Fibroblast of skin of right quadriceps (primary cell): ENCODE results near the gene FBXO7.

Experiments
- DNase-seq: peaks from one replicate; pipeline ENCODE4 v3.0.0-alpha.2; 2013

The FBXO7 gene

DNA sequence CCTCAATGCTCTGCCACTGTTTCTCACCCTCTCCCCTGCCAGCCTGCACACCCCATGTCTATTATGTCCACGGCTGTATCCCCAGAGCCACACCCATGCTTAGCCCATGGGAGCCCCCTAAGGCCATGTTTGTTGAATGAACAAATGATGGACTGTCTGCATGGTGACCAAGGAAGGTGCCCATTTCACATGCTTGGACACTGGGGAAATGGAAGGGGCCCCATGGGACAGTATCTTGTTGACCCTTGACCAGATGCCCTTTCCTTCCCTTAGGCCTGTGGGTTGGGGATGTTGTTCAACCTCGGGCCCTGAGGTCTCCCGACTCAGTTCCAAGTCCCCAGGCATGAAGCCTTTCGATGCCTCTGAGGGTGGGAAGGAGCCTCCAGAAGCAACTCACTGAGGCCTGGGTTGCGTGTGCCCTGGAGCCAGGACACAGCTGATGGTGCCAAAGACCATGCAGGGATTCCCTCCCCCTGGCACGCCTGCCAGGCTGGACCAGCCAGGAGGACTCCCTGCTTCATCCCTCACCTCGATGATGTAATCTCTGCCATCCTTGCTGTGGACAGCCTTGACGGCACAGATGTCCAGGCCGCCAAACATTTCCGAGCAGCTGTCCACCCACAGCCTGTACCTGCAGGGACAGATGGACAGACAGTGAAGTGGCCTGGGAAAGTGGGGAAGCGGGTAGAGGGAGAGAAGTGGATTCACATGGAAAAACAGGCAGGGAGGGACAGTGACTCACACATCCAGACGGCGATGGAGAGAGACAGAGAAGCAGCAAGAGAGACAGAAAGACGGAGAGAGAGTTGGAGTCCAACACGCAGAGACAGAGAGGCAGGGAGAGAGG lies 58.9 kb downstream of the FBXO7 start:
- DNase-seq: peak; percentile 48

DNA sequence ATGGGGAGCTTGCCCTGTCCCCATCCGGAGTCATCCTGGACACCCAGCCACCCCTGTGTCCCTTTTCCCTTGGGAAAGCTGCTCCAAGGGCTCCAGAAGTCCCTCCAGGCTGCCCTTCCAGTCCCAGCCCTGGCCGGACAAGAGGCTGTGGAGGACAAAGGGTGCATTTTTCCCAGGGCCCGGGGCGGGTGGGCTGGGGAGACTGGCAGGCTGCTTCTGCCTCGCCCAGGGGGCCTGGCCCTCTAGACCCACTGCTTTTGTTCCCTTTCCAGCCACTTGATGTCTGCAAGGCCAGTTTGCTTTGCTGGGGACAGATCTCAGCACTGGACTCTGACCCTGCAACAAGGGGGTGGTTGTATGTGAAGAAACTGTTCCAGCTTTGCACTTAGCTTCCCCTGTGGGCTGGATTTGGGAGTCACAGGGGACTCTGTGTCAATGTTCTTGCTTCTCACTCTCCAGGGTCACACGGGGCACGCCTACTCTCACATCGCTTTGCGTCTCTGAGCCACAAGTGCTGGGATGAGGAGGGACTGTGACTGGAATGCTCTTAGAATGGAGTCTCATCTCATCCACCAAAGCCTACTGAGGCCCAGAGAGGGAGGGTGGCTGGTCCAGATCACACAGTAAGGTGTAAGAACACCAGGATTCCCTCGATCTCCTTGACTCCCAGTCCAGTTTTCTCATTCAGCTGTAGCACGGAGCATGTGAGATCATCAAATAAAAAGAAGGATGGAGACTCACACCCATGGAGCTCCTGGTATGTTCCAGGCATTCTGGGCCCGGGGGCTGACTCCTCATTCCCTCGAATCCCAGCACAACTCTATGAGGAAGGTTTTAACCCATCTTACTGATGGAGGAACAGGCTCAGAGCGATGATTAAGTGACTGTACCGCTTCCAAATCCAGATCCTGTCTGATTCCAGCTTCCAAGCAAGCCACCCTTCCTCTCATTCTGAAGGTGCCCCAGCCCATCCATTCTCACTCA lies 59.9 kb downstream of the FBXO7 start:
- DNase-seq: peak; percentile 50

DNA sequence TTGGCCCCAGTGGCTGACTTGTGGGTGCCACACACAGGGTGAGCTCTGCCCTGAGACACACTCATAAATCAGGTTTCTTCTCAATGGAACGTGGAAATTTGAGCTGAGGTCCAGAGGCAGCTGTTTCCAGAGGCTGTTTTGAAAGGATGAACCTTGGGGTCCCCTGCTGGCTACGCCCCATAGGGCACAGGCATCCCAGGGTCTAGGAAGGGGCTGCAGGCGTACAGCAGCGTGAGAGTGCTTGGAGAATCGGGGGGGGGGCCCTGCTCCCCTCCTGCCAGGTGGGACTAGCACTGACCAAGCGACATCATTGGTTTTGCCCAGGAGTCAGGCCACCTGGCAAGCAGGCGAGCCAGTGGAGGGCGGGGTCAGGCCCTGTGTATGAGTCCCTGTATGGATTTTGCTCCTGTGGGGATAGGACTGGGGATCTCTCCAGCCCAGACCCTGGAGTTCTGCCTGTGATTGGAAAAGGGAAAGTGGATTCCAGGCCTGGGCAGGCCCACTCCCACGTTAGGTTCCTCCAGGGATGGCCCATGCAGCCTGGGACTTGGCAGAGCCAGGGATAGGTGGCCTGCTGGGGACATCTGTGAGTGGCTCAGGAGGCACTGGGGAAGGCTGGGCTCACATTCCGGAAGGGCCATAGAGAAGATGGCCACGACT lies 61.0 kb downstream of the FBXO7 start:
- no peak for DNase-seq

DNA sequence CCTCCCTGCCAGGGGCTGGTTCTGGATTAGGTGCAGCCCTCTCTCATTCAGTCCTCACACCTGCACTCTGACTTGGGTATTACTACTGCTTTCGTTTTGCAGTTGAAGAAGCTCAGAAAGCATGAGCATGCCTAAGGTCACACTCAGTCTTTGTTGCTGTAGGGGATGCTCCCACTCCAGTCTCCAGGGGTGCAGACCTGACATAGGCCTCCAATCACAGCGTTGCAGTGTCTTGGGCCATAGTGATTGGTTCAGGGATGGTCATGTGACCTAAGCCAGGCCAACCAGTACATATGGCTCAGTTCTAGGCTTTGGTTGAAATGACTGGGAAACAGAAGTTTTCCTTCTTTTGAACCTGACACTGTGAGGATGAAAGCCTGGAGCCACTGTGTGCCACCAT lies 61.7 kb downstream of the FBXO7 start:
- no peak for DNase-seq

DNA sequence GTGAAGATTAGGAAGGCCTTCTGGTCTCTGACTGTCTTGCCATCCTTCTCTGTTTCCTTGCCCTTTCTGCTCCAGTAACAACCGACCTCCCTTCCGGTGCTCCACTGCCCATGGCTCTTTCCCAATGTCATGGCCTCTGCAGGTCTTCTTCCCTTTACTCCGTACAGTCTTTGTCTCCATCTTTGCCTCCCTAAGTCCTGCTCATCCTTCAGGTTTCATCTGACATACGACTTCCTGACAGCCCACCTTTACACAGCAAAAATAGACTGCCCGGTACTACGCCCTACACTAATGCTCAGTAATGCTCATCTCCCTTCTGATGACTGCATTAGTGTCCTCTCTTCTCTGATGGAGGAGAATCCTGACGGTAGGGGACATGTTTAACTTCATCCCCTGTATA lies 63.9 kb downstream of the FBXO7 start:
- DNase-seq: no peak

DNA sequence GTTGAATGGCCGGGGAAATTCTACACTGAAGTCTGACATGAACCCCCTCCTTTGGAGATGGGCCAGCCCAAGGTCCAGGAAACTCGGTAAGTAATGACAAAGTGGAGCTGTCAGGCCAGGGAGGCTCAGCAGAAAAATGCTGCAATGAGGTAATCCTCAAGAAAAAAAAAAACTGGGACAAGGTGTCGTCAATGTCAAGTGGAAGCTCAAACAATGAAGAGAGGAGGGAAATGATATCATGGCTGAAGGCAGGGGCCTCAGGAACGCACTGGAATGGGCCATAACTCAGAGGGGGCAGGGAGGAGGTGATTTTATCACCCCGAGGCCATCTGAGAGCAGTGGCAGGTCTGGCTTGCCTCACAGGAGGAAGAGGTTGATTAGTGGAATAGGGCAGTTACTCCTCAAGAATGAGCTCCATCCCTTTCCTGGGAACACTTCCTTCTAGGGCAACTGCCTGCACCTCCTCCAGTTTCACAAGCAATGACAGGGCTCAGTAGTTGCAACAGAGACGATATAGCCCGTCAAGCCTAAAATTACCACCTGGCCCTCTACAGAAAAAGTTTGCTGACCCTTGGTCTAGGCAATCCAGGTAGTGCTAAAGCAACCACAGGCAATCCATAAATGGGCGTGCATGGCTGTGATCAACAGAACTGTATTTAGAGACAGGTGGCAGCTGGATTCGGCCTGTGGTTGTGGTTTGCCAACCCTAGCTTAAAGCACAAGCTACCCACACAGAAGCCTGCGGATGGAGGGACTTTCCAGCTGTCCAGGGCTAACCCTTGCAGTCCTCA lies 65.2 kb downstream of the FBXO7 start:
- peak; percentile 21 for DNase-seq

DNA sequence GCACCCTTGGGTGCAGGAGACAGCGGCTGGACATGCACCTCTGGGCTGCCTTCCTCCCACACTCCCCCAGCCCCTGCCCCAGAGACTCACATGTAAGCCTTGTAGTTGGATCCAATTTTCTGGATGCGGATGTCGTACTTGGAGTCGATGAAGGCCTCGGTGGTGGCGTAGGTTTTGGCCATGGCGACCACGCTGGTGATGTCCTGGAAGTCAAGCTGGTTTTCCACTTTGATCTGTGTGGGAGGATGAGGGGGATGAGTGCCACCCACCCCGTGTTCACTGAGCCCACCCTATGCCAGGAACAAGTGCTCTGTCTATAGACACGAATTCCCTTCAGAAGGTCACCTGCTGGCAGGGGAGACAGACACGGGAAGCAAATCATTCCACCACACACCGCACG lies 66.9 kb downstream of the FBXO7 start:
- DNase-seq: no peak

DNA sequence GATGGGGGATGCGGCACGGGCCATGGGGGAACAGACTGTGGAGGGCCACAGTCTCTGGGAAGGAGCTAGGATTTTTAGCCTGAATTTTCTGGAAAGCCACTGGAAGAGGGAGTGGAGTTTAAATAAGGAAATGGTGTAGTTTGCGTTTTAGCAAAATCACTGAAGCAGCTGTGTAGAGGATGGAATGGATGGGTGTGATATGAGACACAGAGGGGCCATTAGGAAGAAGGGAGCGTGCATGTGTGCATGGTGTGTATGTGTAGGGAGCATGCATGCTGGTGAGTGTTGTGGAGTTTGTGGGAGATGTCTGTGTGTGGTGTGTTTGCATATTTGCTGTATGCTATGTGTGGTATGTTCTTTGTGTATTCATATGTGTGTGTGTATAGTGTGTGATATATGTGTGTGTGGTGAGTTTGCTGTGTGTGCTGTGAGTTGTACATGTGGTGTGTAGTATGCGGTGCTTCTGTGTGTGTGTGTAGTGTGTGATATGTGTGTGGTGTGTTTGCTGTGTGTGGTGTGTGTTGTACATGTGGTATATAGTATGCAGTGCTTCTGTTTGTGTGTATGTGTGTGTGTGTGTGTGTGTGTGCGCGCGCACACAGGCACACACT lies 67.6 kb downstream of the FBXO7 start:
- DNase-seq: no peak

DNA sequence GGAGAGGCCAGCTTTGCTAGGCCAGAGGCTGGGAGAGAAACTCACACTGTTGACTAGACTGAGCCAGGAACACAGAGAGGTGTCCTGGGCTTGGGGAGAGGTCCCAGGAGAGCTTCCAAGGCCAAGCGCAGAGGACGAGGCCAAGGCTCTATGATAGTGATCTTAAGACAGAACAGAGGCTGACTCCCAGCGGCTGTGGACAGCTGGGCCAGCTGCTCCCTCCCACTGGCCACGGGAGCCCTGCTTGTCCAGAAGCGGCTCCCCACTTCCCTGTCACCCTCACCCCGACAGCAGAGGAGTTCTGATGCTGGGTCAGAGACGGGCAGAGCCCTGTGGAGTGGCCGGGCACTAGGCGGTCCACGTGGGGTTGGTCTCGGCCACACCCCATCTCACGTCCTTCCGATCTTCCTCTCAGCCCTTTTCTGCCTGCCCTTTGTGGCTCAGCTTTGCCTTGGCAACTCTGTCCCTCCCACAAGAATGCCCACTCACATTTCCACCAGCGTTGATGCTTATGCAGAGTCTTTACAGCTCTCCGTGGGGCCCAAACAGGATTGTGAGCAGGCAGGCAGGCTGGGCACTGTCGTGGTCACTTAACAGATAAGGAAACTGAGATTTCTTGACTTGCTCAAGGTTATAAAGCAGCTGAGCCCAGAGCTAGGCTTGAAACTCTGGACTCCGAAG lies 68.2 kb downstream of the FBXO7 start:
- DNase-seq: no peak

DNA sequence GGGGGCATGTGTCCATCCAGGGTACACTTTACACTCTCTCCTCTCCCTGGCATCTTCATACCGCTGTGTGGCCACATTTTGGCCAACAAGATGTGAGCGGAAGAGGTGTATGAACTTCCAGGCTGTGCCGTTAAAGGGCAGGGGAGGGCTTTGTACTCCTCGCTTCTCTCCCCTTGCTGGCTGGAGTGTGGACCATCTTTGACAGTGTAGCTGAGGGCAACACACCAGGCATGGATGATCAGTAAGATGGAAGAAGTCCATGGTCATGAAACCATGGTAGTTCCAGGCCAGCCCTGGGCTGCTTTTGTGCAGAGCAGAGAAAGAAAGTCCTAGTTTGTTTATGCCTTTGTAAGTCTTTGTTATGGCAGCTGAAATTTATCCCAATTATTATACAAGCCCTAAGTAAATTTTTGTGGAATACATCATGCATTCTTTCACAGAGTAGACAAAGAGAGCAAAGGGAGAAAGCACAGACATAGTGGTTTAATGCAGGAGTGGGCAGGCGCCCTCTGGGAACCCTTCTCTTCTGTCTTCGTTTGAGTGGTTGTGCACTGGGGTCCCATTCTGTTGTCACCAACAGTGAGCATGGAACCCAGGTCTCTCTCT lies 70.4 kb downstream of the FBXO7 start:
- DNase-seq: peak; percentile 36

DNA sequence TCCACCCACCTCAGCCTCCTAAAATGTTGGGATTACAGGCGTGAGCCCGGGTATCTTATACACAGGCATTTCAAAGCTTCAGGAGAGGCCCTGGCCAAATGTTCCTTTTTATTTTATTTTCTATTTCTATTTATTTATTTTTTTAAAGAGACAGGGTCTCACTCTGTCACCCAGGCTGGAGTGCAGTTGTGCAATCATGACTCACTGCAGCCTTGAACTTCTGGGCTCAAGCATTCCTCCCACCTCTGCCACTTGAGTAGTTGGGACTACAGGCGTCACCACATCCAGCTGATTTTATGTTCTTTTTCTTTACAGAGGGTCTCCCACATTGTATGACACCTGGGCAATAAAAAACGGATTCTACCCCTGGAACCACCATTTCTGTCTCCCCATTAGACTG lies 71.2 kb downstream of the FBXO7 start:
- no peak for DNase-seq

DNA sequence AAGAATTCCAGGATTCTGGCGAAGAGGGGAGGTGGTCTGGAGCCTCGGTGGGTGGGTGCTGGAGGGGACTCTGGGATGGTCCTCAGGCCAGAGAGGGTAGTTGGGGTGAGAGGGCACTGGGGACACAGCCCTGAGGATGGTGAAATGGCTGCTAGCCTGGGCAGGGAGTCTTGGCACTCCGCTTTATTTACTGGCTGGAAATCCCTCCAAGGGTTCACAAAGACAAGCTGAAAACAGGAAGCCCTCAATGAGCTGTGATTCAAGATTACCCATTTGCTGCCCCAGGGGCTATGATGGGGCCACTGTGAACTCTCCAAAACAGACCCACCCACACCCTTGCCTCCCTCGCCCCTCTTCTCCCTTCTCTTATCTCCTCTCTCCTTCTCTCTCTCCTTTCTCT lies 71.9 kb downstream of the FBXO7 start:
- no peak for DNase-seq

DNA sequence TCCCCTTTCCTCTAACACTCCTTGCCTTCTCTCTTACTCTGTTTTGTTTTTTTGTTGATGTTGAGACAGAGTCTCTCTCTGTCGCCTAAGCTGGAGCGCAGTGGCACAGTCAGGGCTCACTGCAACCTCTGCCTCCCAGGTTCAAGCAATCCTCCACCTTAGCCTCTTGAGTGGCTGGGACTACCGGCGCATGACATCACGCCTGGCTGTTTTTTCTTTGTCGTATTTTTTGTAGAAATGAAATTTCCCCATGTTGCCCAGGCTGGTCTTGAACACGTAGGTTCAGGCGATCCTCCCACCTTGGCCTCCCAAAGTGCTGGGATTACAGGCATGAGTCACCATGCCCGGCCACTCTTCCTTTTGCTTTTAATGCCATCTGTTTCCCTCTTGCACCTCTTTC lies 72.3 kb downstream of the FBXO7 start:
- DNase-seq: no peak

DNA sequence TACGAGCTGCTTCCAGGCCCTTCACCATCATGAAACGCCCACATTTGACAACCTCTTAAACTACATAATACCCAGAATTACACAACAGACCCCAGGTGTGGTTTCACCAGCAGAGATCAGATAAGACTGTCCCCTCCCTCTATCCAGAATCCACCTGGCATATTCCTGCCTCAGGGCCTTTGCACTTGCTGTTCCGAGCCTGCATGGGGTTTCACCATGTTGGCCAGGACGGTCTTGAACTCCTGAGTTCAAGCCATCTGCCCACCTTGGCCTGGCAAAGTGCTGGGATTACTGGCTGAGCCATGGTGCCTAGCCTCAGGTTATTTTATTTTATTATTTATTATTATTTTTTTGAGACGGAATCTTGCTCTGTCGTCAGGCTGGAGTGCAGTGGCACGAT lies 73.4 kb downstream of the FBXO7 start:
- no peak for DNase-seq
